Measurements from ENCODE around the gene NFATC2. TPM values are rescaled to one million over a fixed set of nuclear protein-coding genes. Genes with fewer than 3 reads are reported as not detected.
"Not testable (repeated sequence)": the region's sequence is repeated elsewhere in the genome, so short reads cannot be mapped to it uniquely, and the experiment has no call there.

The NFATC2 gene
- polyA plus RNA-seq, 5 donors: 5.8 to 10.1 (median 8.7) TPM

DNA sequence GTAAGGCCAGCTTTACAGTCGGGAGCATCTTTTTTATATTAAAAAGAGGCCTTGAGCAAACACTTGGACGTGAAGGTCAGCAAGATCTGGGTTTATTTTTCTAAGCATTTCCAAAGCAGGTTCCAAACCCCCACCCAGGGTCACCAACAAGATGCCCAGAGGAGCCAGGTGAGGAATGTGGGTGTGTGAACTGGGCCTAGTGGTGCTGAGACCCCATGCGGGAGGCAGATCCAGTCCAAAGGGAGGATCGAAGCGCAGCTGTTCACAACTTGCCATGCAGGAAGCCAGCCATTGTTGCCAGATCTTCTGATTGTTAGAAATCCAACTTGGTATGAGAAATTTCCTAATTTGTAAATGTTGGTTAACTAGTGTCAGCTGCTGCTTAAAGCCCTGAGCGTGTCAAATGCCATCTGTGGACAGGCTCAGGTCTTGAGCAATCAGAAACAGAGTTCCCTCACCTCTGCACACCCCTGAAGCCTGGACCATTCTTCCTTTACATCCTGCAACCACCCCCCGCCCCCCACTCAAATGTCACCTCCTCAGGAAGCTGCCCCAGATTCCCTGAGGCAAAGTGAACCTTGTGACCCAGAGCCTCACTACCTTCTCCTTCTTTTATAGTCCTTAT, 46.5 kb downstream of the NFATC2 start:
- DNase-seq: no peak

DNA sequence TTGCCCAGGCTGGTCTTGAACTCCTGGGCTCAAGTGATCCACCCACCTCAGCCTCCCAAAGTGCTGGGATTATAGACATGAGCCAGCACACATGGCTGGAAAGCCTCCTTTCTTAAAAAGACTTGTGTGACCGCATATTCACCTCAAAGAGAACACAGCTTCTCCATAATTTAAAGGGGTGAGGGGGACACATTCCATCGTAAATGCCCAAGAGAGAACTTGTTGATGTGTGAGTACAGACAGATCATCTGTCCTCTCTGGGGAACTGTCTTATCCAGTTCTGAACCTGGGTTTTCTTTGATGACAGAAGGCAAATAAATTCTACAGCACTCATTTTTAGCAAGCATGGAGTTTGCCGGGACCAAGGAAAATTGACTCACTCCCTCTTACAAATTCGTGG, 47.2 kb downstream of the NFATC2 start:
- no peak for DNase-seq

DNA sequence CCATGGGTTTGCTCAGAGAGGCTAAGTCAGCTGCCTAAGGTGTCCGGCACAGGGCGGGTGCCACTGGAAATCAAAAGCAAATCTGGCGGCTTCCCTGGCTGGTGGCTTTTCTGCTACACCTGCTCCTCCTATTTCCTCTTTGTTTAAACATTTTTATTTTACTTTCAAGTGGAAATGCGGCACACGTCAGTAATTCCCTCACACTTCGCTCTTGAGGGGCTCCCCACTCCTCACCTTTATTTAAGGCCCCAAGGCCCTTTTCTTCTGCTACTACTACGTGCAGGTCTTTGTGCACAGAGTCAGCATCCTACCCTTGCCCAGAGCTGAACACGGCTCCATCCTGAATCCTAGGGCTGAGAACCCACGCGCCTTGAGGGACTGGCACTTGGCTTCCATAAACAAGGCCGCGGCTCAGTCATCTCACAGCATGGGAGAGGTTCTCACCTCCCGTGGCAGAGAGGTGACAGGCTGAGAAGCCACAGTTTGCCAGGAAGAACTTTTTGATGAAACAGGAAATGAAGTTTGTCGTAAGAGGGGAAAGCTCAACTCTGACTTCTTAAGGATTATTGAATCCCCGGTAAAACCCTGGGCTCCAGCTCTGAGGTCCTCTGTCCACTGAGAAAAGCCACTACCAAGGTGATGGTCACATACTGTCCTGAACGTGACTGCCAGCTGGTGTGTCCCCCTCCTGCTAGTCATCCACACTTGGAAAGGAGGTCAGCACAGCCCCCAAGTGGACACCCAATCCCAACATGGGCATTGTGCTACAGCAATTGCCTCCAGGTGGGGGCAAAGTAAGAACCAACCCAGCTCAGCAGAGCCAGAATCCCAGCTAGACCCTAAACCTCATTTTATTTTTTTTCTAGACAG, 48.0 kb downstream of the NFATC2 start:
- DNase-seq: no peak

DNA sequence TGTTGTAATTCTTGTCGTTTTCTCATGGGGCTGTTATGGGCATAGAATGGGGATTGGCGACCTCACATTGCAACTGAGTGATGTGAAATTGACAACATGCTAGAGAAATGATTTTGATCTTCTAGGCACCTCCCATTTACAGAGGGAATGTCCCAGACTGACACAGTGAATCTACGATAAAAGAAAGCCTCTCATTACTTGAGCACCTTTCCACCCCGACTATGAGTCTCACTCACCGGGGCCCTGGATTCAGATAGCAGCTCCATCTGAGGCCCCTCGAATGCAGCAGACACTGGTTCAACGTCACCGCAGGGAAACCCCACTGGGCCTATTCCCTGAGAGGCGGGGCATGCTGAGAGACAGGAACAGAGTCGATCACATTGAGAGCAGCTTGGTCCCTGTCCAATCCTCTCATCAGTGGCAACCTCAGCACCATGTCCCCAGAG, 49.1 kb downstream of the NFATC2 start:
- DNase-seq: no peak

DNA sequence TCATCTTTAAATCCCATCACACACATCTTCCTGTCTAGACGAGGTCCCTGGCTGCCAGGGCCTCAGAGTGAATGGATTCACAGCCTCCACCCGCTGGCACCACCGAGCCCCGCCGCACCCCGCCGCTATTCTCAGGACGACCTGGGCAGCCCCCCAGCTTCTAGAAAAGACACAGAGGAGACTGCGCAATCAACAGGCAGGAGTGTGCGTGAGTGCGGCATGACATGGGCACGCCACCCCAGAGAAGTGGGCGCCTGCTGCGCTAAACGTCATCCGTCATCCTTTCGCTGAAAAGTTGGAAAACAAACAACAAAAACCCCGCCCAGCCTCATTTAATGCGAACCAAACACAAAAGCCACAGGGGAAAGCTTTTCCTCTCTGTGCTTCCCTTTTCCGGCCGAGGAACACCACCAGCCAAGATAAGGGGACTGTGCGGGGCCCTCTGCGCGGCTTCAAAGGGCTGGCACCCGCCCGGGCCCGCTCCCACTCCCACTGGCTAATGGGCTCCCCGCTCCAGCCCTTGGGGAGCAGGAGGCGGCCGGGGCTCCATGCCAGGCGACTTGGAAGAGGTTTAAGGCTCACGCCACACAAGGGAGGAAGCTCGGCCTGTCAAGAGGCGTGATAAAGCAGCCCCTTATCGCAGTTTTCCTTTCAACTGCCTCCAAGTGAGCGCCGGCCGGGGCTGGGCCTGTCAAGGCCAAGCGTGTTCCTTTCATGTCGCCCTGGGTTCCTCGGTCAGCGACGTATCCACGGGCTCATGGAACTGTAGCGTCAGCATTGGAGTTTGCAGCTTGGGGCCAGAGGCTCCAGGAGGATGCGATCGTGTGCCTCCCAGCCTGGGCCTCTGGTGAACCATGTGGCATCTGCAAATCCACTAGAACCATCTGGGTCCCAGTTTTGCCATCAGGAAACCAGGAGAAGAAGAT, 50.1 kb downstream of the NFATC2 start:
- DNase-seq: peak; percentile 97 to 98

DNA sequence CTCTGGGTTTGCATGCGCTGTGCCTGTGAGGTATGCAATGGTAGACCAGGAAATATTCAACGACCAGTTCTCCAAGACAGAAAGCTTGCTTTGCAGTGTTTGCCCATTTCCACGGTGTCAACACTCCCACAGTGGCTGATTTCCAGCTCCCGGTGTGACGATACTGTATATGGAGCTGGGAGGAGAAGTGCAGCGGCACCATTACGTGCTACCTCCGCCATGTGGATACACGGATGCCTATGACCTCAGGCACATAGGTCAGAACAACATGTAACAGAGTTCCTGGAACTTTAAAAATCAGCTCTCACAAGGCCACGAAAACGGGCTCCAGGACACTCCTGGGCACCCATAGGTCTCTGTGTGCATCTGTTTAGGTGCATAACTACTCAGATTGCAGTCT, 51.1 kb downstream of the NFATC2 start:
- no peak for DNase-seq

DNA sequence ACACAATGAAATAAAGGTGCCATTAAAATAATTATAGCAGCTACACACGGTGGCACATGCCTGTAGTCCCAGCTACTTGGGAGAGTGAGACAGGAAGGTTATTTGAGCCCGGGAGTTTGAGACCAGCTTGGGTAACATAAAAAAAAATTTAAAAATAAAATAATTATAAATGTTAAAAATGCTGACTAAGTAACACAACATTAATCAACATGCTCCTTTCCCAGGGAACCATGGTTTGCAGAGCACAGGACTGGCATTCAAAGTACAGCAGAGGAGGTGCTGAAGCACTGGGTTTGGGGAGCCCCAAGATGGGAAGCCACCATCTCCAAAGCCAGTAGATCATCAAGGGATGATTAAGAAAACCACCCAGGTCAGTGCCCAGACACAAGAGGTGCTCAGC, 51.9 kb downstream of the NFATC2 start:
- no peak for DNase-seq

DNA sequence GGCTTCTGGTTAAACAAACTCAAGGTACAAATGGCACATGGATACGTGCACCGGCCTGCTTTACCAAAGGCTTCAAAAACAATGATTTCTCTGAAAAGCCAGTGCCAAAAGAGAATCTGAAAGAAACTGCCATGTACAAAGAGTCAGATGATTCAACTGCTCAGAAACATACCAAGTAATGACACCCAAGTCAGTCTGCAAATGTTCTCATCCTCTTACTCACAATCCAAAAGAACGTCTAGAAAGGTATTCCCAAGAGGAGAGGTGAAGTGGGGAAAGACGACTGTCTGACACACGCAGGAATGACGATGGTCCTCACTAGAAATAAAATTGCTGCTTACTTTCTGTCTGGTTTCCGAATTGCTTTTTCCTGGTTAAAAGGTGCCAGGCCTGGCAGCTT, 52.9 kb downstream of the NFATC2 start:
- DNase-seq: no peak

DNA sequence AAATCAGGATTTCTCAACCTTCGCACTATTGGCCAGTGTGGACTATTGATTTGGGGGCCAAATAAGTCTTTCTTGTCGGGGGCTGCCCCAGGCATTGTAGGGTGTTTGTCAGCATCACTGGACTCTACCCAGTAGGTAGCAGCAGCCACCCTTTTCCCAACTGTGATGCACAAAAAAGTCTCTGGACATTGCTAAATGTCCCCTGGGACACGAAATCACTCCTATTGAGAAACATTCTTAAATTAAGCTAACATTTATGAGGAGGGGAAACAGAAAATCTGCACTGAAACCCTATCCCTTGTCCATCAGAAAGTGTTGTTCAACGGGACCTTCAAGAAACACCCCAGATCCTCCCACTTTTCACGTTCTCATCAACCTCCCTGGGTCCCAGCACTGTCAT, 54.2 kb downstream of the NFATC2 start:
- no peak for DNase-seq

DNA sequence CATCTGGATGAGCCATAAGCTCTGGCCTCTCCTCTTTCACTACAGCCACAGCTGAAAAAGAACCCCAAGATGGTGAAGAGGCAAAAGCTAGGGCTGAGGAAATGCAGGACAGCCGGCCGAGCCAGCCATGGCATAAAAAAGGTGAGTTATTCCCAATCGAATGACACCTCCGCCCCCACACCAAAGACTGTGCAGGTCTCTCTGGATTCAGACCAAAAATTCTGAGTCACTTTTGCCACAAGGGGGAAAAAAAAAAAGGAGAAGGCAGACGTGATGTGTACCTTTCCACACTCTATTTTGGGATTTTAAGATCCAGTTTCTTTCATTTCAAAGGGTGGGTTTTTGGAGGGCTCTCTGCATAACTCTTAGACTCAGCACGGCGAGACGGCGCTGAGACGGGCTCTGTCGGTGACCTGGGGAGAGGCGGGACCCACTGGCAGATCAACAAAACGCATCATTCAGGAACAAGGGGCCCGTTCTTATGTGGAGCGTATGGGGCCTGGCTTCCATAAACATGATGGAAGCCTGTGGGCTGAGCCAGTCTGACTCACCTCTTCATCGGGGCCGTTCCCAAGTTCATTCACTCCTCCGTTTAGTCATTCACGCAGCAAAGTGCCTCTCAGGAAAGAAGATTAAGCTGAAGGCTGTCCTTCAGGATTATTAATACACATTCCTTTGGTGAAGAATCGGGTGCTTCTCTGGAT, 54.8 kb downstream of the NFATC2 start:
- DNase-seq: no peak

DNA sequence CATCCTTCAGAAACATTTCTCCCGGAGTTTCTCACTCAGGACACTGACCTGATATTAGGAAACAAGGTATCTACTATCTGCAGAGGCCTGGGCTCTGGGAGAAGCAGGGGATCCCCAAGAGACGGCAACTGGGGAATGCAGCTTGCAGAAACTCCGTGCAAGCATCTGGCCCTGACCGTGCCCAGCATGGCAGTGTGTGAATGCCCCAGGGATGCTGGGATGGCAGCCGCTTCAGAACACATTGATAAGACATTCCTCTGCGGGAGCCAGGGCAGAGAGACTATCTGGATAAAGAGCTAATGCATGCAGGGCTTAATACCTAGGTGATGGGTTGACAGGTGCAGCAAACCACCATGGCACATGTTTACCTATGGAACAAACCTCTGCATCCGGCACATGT, 55.4 kb downstream of the NFATC2 start:
- no peak for DNase-seq

DNA sequence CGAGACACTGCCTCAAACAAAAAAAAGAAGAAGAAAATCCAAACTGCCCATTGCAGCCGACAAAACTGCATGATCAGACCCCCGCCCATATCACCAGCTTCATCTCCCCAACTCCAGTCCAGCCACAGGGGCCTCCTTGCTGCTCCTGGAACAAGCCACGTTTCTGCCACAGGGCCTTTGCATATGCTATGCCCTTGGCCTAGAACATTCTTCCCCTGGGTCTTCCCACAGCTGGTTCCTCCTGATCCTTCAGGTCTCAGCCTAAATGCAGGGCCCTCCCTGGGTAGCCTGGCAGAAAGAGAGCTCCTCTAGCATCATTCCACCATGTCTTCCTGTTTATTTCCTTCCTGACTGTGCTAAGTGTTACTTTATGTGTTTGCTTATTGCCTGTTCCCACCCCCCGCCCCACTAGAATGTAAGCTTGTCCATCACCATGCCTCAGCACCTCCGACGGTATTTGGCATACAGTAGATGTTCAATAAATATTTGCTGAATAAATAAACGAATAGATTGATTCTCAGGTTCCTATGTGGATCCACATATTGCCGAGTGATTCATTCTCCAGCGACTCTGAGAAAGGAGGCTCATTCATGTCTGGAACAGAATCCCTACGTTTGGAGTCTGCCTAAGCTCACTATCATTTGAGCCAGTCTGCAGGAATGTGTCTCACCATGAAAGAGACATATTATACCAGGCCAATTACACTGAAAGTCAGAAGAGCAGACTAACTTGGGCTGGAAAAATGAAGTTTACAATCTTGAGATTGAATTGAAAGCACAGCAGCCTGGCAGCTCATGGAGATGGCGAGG, 56.1 kb downstream of the NFATC2 start:
- no peak for DNase-seq

DNA sequence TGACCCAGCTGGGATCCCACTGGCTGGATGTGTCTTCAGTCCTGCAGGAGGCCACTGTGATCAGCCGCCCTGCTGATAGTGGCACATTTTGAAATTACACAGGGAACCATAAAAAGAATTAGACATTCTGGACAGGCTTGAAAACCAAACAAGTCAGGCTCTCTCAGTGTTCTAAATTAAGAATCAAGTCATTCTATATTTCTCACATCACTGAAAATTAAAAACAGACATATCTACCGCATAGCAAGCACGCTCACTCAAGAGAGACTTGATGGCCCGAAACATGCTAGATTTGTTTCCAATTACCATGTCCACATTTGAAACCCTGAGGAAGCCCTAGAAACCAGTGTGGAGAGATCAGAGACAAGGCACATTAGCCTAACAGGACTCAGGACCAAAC, 57.7 kb downstream of the NFATC2 start:
- no peak for DNase-seq

DNA sequence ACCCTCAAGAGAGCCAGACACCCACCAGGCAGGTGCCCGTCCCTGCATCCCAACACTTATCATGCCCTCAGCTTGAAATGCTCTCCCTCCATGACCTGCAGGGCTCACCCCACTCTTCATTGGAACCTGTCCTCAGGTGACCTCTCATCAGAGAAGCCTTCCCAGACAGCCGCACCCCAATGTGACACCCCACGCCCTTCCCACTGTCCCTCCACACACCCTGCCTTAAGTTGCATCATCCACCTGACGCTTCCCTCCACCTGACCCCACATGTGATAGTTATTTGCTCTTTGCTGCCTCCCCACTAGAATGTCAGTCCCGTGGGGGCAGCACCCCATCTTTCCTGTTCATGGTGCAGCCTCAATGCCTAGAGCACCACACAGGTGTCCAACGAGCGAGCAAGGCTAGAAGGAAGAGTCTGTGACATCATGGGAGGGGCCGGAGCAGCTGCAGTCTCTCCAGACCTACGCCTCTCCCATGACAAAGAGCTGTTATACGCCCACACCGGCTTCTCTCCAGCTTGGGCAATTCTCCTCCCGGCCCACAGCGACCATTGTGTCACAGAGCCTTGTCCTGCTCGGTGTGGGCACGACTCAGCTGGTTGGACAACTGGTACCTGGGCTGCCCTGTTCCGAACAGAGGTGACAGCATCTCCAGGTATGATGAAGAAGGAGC, 58.2 kb downstream of the NFATC2 start:
- no peak for DNase-seq

DNA sequence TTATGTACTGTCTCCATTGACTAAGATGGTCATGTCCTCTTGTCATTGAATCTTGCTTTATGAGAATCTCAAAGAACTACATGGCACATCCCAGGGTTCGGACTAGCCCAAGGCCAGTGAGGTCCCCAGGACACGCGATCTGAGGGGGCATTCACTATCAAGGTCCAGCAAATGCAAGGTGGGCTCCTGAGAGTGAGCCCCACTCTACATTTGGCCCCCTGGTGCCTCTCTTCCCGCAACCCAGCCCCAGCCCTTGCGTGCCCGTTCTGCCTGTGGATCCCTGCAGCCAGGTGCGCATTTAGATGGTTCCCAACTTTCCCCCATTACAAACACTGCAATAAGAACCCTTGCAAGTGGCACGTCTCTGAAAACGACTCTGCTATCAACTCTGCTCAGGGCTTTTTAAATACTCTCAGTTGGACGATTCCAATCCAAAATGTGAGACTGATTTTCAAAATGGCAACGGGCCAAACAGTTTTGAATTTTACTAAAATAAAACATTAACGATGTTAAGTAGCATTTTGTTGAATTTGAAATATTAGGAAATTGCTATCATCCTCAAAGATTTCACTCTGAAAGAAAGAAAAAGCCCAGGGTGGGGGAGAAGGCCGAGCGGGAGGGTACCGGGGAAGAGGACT, 59.6 kb downstream of the NFATC2 start:
- no peak for DNase-seq

DNA sequence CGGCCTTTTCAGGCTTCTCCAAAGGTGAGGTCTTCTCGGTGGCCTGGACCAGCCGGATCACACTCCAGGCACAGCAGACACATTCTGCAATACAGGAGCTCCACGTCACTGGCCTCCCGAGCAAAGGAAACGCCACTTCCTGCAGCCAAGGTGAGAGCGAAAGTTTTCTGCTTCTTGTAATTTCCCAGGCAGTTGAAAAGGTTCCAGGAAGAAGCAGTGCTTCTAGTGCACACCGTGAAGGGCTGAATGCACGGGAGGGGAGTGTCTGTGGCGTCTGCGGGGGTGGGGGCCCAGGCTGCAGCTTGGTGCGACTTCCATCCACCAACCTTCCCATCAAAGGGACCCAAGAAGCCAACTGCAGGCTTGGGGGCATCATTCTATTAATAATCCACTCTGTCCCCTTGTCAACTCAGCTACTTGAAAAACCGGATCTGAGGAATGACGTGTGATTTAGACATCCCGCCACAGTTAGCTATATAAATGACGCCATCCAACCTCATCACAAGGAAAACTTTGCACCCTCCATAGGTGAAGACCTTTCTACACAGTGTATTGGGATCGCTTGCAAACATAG, 61.1 kb downstream of the NFATC2 start:
- no peak for DNase-seq

DNA sequence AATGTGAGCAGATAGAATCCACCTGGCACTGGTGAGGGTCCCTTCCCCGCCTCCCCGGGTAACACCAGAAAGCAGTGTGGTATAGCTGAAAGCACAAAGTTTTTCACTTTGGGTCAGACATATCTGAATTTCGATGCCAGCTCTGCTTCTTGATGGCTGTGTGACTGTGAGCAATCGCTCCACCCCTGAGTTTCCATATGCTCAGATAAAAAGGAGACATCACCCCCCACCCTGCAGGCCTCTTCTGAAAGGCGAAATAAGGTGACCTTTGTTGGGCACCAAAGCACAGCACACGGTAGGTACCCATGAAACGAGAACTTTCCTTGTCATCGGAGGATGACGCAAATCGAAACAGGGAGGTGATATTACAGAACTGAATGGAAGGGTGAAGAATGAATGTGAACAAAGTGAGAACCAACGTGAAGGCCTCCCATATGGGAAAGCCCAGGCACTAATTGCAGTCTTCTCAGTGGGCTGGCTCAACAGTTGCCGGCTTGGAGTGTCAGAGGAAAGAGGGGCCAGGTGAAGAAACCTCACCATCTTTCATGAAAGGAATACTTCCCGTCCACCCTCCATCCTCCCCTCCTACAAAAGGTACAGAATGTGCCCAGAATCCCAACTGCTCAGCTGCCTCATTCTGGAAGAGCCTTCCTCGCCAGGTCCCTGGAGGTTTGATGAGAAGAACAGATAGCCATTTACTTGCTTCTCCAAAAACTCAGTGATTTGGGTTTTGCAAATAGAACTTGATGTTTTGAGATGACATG, 61.8 kb downstream of the NFATC2 start:
- DNase-seq: no peak

DNA sequence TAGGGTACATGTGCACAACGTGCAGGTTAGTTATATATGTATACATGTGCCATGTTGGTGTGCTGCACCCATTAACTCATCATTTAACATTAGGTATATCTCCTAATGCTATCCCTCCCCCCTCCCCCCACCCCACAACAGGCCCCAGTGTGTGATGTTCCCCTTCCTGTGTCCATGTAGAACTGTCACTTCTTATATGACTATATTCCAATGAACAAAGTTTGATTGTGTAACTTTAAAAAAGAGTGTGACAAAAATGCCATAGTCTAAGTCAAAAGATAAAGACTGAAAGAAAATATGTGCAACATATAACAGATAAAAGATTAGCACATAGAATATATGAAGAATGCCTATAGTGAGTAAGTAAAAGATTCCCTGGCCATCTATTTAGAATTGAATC, 66.4 kb downstream of the NFATC2 start:
- DNase-seq: not testable (repeated sequence)

DNA sequence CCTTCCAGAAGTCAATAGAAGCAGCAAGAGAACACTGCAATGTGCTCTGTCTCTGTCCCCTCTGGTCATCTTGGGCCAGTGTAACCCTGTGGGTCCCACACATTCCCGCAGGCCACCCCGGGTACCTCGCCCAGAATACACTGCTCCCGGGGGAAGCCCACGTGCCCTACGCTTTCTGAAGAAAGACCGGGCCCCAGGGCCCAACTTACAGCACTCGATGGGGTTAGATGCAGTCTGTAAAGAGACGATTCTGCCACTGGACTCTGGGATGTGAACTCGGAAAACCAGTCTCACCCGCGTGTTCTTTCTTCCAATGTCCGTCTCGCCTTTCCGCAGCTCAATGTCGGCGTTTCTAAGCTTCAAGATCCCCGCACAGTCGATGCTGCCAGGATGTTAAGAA, 68.7 kb downstream of the NFATC2 start:
- DNase-seq: no peak
